ENCODE results near the gene BMPER.

BMPER gene

GRCh38 chr7:33973231-33974015 is 68.1 kb downstream of the BMPER start:
- no peak for DNase-seq

- no peak for DNase-seq
These were observed 74.0 kb downstream of the BMPER start for GRCh38 chr7:33979300-33979806.

GRCh38 chr7:33979807-33980355 is 74.5 kb downstream of the BMPER start:
- no peak for DNase-seq

GRCh38 chr7:33981226-33981625 is 75.9 kb downstream of the BMPER start:
- no peak for DNase-seq

GRCh38 chr7:33981671-33982424 is 76.5 kb downstream of the BMPER start:
- no peak for DNase-seq

GRCh38 chr7:33982425-33982786 is 77.1 kb downstream of the BMPER start:
- no peak for DNase-seq

- no peak for DNase-seq
These were observed 81.1 kb downstream of the BMPER start for GRCh38 chr7:33986451-33986850.

- no peak for DNase-seq
These were observed 81.9 kb downstream of the BMPER start for GRCh38 chr7:33986951-33987947.

GRCh38 chr7:33996899-33997298 is 91.6 kb downstream of the BMPER start:
- no peak for DNase-seq

GRCh38 chr7:33998476-33998875 is 93.1 kb downstream of the BMPER start:
- DNase-seq, result no peak

GRCh38 chr7:34011017-34011695 is 105.8 kb downstream of the BMPER start:
- DNase-seq, result no peak

- DNase-seq, result no peak
These were observed 106.4 kb downstream of the BMPER start for GRCh38 chr7:34011696-34012095.

GRCh38 chr7:34013421-34013820 is 108.1 kb downstream of the BMPER start:
- DNase-seq, result no peak

- no peak for DNase-seq
These were observed 110.3 kb downstream of the BMPER start for GRCh38 chr7:34015651-34016050.

- no peak for DNase-seq
These were observed 111.5 kb downstream of the BMPER start for GRCh38 chr7:34016876-34017275.

- DNase-seq, result no peak
These were observed 114.0 kb downstream of the BMPER start for GRCh38 chr7:34019301-34019790.

- DNase-seq, result no peak
These were observed 117.3 kb downstream of the BMPER start for GRCh38 chr7:34022626-34023025.

GRCh38 chr7:34025600-34025999 is 120.3 kb downstream of the BMPER start:
- DNase-seq, result no peak

- no peak for DNase-seq
These were observed 121.3 kb downstream of the BMPER start for GRCh38 chr7:34026481-34027190.

- DNase-seq, result no peak
These were observed 125.8 kb downstream of the BMPER start for GRCh38 chr7:34031156-34031555.

- no peak for DNase-seq
These were observed 129.4 kb downstream of the BMPER start for GRCh38 chr7:34034728-34035127.

All from RPMI8226 (cell line).